Panc1 (cell line): ENCODE results near the gene ACOXL. TPM values are rescaled to one million over a fixed set of nuclear protein-coding genes. Genes with fewer than 3 reads are reported as not detected.

ENCODE experiments used
- ATAC-seq: fragments of 200-7000 bp; cut with Tn5 transposase; 2 replicates; pipeline ENCODE4 v1.9.1; 2020; ENCODE audit warnings: mild to moderate bottlenecking, moderate library complexity
- BruUV-seq: library from RNA; stranded (reverse); fragments of 400-500 nt; replicated peaks from 2 replicates; lab custom pipeline; 2021; lab: Mats Ljungman, UMichigan
- CTCF ChIA-PET: fragments of 300-600 bp; sonication (Branson Sonifier 250); formaldehyde crosslinking; loops from one replicate; lab custom pipeline; 2022; ENCODE audit warnings: antibody characterized with exemption; lab: Charles Lee
- POLR2A ChIA-PET: fragments of 300-600 bp; sonication (Branson Sonifier 250); formaldehyde crosslinking; loops from one replicate; lab custom pipeline; 2022; ENCODE audit warnings: antibody characterized with exemption; lab: Charles Lee
- DNase-seq: peaks from one replicate; pipeline ENCODE4 v3.0.0-alpha.2; 2010; ENCODE audit warnings: low read depth, low spot score
- H3K27ac ChIP-seq: 2 replicates; pipeline ENCODE4 v1.5.1; 2011; ENCODE audit warnings: mild to moderate bottlenecking, low read length, inconsistent platforms
- H3K27me3 ChIP-seq: fragments of 200-500 bp; sonication (Bioruptor generic); 2 replicates; pipeline ENCODE4 v1.6.0; 2014; ENCODE audit warnings: low read length, inconsistent platforms; ENCODE audit not compliant: control insufficient read depth, insufficient read depth
- H3K36me3 ChIP-seq: fragments of 200-500 bp; sonication (Bioruptor generic); 2 replicates; pipeline ENCODE4 v1.5.1; 2014; ENCODE audit warnings: inconsistent platforms, mild to moderate bottlenecking, low read length, moderate library complexity; ENCODE audit not compliant: control insufficient read depth, insufficient read depth
- H3K4me1 ChIP-seq: 2 replicates; pipeline ENCODE4 v1.5.1; 2011; ENCODE audit warnings: inconsistent platforms, mild to moderate bottlenecking, low read length, moderate library complexity; ENCODE audit not compliant: control insufficient read depth, insufficient read depth
- H3K4me3 ChIP-seq, 2 experiments: 2 replicates each; pipeline ENCODE4 v1.5.1; 2011 to 2012; ENCODE audit warnings: low read depth in 2 of 2, low read length in 2 of 2, mild to moderate bottlenecking in 2 of 2, inconsistent platforms in 1 of 2, moderate library complexity in 1 of 2
- H3K9me3 ChIP-seq: fragments of 200-500 bp; sonication (Bioruptor generic); 2 replicates; pipeline ENCODE4 v1.5.1; 2014; ENCODE audit warnings: low read depth, mild to moderate bottlenecking, inconsistent platforms, low read length, moderate library complexity; ENCODE audit not compliant: control insufficient read depth, insufficient read depth
- POLR2AphosphoS5 ChIP-seq: IDR thresholded peaks from 2 replicates; pipeline ENCODE4 v1.6.1; 2012; ENCODE audit warnings: mild to moderate bottlenecking, low read depth, low read length, moderate library complexity
- REST ChIP-seq, 2 experiments: IDR thresholded peaks; 2 replicates each; pipeline ENCODE4 v1.6.1; 2011 to 2012; ENCODE audit warnings: low read depth in 2 of 2, control low read depth in 1 of 2, low read length in 1 of 2, mild to moderate bottlenecking in 1 of 2, moderate library complexity in 1 of 2; ENCODE audit not compliant: insufficient read depth in 1 of 2
- SIN3A ChIP-seq: IDR thresholded peaks from 2 replicates; pipeline ENCODE4 v1.6.1; 2012; ENCODE audit warnings: low read depth, mild to moderate bottlenecking, low read length, moderate library complexity, borderline replicate concordance; ENCODE audit not compliant: insufficient read depth
- TCF7L2 ChIP-seq: IDR thresholded peaks from 2 replicates; pipeline ENCODE4 v1.6.1; 2011; ENCODE audit warnings: mild to moderate bottlenecking, low read depth, low read length, inconsistent platforms
- in situ Hi-C: cut with HindIII; loops from 2 replicates; pipeline ENCODE4 v1.10.0; 2016; ENCODE audit warnings: low sequenced_read_pairs, low pct_unique_long_range_greater_than_20kb
- intact Hi-C: fragments of 100-400 bp; cut with micrococcal nuclease; formaldehyde crosslinking; loops from one replicate; pipeline ENCODE4 v1.10.0; 2022; ENCODE audit not compliant: unreplicated experiment
- total RNA-seq: library from RNA; stranded (reverse); gene quantifications from one replicate; pipeline ENCODE4 v1.2.1, GENCODE V29; 2021; ENCODE audit not compliant: unreplicated experiment
- TF ChIP-seq, protein P1 (sequence below): fragments of 450-650 bp; IDR thresholded peaks from 2 replicates; pipeline ENCODE4 v1.5.1; 2017; ENCODE audit warnings: mild to moderate bottlenecking

Gene ACOXL
- total RNA-seq, 1 experiment from 2014 or later: 4.9 TPM

GRCh38 chr2:111118981-111119821 is 386.8 kb downstream of the ACOXL start:
- peaks cover 15% of the 10 kb centered on the region for H3K4me1 ChIP-seq
- no peaks in the 10 kb centered on the region for H3K9me3 ChIP-seq
- POLR2A ChIA-PET: no interaction called here
- no peak overlapping the region for H3K4me3 ChIP-seq
- H3K36me3 ChIP-seq: no peaks in the 10 kb centered on the region; the same call in 1 of the 2 replicates
- H3K27ac ChIP-seq: no peak overlapping the region; the same call in 1 of the 2 replicates
- DNase-seq (no peak), ATAC-seq (no peak)
- BruUV-seq: no TSS peak
- in situ Hi-C loops (no loop called here), intact Hi-C loops (no loop called here)
- CTCF ChIA-PET: no interaction called here
- TF ChIP-seq SIN3A (no peak), TCF7L2 (no peak), POLR2AphosphoS5 (no peak), REST (IDR thresholded peaks at IDR 0.05; ENCODE audit: insufficient read depth in 1 of 2, low read depth in 2 of 2, low read length in 1 of 2) (no peak)
- TF ChIP-seq, protein P1, sequence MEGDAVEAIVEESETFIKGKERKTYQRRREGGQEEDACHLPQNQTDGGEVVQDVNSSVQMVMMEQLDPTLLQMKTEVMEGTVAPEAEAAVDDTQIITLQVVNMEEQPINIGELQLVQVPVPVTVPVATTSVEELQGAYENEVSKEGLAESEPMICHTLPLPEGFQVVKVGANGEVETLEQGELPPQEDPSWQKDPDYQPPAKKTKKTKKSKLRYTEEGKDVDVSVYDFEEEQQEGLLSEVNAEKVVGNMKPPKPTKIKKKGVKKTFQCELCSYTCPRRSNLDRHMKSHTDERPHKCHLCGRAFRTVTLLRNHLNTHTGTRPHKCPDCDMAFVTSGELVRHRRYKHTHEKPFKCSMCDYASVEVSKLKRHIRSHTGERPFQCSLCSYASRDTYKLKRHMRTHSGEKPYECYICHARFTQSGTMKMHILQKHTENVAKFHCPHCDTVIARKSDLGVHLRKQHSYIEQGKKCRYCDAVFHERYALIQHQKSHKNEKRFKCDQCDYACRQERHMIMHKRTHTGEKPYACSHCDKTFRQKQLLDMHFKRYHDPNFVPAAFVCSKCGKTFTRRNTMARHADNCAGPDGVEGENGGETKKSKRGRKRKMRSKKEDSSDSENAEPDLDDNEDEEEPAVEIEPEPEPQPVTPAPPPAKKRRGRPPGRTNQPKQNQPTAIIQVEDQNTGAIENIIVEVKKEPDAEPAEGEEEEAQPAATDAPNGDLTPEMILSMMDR: no peak
- no peaks in the 10 kb centered on the region; the same call in 1 of the 2 replicates for H3K27me3 ChIP-seq

- CTCF ChIA-PET: no interaction called here
- in situ Hi-C loops: no loop called here
- DNase-seq: no peak
- peaks cover 4% of the 10 kb centered on the region for H3K36me3 ChIP-seq
- H3K4me3 ChIP-seq: peak overlapping the region; percentile 57 to 68
- intact Hi-C loops: loop anchor here (10.0 kb wide), 1 partner anchor 335 kb away; no protein-coding TSS in a partner anchor
- H3K4me1 ChIP-seq: peaks cover 15% of the 10 kb centered on the region
- H3K27me3 ChIP-seq: no peaks in the 10 kb centered on the region; the same call in 1 of the 2 replicates
- ATAC-seq: no peak
- H3K27ac ChIP-seq: peak overlapping the region; percentile 85
- POLR2A ChIA-PET: no interaction called here
- no TSS peak for BruUV-seq
- no peak for TF ChIP-seq REST (IDR thresholded peaks at IDR 0.05; ENCODE audit: insufficient read depth in 1 of 2, low read depth in 2 of 2, low read length in 1 of 2)
- no peak for TF ChIP-seq SIN3A
- H3K9me3 ChIP-seq: no peaks in the 10 kb centered on the region
Measured at GRCh38 chr2:111119822-111120252, 387.5 kb downstream of the ACOXL start.
